ENCODE results near the gene DUS1L. TPM values are rescaled to one million over a fixed set of nuclear protein-coding genes. Genes with fewer than 3 reads are reported as not detected.

The DUS1L gene
- total and polyA plus RNA-seq, 2 experiments from 2014 or later = 66.0 to 122 TPM

DNA sequence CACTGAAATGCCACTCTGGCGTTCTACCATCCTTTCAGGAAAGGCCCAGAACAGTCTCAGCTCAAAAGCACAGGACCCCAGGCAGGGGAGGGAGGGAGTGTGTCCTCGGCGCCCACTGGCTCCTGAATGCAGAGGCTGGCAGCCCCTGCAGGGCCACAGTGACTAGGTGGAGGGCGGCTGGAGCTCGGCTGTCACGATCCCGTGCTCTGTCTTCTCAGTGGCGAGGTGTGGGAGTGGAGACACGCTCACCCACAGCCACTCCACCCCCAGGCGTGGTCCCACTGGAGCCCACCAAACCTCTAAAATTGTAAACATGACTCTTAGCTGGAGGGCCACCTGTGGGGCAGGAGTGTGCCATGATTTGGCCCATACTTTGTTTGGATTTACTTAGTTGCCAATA is 48.8 kb upstream of the DUS1L start (continued):
- TF ChIP-seq, protein P1, sequence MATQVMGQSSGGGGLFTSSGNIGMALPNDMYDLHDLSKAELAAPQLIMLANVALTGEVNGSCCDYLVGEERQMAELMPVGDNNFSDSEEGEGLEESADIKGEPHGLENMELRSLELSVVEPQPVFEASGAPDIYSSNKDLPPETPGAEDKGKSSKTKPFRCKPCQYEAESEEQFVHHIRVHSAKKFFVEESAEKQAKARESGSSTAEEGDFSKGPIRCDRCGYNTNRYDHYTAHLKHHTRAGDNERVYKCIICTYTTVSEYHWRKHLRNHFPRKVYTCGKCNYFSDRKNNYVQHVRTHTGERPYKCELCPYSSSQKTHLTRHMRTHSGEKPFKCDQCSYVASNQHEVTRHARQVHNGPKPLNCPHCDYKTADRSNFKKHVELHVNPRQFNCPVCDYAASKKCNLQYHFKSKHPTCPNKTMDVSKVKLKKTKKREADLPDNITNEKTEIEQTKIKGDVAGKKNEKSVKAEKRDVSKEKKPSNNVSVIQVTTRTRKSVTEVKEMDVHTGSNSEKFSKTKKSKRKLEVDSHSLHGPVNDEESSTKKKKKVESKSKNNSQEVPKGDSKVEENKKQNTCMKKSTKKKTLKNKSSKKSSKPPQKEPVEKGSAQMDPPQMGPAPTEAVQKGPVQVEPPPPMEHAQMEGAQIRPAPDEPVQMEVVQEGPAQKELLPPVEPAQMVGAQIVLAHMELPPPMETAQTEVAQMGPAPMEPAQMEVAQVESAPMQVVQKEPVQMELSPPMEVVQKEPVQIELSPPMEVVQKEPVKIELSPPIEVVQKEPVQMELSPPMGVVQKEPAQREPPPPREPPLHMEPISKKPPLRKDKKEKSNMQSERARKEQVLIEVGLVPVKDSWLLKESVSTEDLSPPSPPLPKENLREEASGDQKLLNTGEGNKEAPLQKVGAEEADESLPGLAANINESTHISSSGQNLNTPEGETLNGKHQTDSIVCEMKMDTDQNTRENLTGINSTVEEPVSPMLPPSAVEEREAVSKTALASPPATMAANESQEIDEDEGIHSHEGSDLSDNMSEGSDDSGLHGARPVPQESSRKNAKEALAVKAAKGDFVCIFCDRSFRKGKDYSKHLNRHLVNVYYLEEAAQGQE (IDR thresholded peaks at IDR 0.05; ENCODE audit: unreplicated experiment) = no peak

DNA sequence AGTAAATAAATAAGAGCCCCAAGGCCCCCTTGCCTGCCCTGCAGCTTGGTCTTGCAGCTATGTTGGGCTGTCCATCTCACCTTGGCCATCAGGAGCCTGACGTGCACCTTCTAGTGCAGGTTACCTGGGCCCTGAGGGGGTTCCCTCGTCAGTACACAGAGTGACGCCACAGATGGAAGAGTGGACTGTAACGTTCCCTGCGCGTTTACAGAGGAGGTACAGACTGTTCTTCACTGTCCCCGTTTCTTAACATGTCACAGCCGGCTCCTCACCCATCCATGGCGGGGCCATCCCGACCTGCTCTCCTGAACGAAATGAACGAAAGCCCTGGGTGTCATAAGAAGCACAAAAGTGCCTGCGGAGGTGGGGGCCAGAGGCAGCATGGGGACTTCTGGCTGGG is 48.3 kb upstream of the DUS1L start:
- no peak for DNase-seq (ENCODE audit: low spot score)
- no peak for ATAC-seq
- H3K27ac ChIP-seq (ENCODE audit: low read depth) = no peak overlapping the region
- no peaks in the 10 kb centered on the region for H3K79me2 ChIP-seq (replicated peaks; ENCODE audit: insufficient read depth)
- H2AFZ ChIP-seq = no peak overlapping the region
- no peak overlapping the region for H3K27ac Mint-ChIP-seq
- H3K4me3 ChIP-seq = no peak overlapping the region
- H3K36me3 Mint-ChIP-seq (ENCODE audit: low read depth) = no peaks in the 10 kb centered on the region; the same call in 2 of the 3 replicates
- H3F3A ChIP-seq (replicated peaks; ENCODE audit: low read depth) = no peaks in the 10 kb centered on the region
- peaks cover 15% of the 10 kb centered on the region for H3K4me1 Mint-ChIP-seq
- peaks cover 18% of the 10 kb centered on the region for H3K27me3 Mint-ChIP-seq (ENCODE audit: insufficient read depth, low read depth, poor library complexity)
- H3K27me3 ChIP-seq (ENCODE audit: insufficient read depth) = 0 out of 2 replicates have a peak, but pooled peaks cover 3% of the 10 kb centered on the region
- H3K36me3 ChIP-seq (ENCODE audit: insufficient read depth) = no peaks in the 10 kb centered on the region
- H3K4me1 ChIP-seq (ENCODE audit: insufficient read depth) = no peaks in the 10 kb centered on the region
- H3K9me2 ChIP-seq (ENCODE audit: insufficient read depth) = no peaks in the 10 kb centered on the region
- no peaks in the 10 kb centered on the region; the same call in 1 of the 2 replicates for H4K20me1 ChIP-seq (replicated peaks; ENCODE audit: insufficient read depth)
- peaks cover under 1% of the 10 kb centered on the region; the same call in 2 of the 3 replicates for H3K9me3 Mint-ChIP-seq
- H3K4me2 ChIP-seq = no peak overlapping the region
- H3K4me3 Mint-ChIP-seq = no peak overlapping the region
- TF ChIP-seq, protein P2, sequence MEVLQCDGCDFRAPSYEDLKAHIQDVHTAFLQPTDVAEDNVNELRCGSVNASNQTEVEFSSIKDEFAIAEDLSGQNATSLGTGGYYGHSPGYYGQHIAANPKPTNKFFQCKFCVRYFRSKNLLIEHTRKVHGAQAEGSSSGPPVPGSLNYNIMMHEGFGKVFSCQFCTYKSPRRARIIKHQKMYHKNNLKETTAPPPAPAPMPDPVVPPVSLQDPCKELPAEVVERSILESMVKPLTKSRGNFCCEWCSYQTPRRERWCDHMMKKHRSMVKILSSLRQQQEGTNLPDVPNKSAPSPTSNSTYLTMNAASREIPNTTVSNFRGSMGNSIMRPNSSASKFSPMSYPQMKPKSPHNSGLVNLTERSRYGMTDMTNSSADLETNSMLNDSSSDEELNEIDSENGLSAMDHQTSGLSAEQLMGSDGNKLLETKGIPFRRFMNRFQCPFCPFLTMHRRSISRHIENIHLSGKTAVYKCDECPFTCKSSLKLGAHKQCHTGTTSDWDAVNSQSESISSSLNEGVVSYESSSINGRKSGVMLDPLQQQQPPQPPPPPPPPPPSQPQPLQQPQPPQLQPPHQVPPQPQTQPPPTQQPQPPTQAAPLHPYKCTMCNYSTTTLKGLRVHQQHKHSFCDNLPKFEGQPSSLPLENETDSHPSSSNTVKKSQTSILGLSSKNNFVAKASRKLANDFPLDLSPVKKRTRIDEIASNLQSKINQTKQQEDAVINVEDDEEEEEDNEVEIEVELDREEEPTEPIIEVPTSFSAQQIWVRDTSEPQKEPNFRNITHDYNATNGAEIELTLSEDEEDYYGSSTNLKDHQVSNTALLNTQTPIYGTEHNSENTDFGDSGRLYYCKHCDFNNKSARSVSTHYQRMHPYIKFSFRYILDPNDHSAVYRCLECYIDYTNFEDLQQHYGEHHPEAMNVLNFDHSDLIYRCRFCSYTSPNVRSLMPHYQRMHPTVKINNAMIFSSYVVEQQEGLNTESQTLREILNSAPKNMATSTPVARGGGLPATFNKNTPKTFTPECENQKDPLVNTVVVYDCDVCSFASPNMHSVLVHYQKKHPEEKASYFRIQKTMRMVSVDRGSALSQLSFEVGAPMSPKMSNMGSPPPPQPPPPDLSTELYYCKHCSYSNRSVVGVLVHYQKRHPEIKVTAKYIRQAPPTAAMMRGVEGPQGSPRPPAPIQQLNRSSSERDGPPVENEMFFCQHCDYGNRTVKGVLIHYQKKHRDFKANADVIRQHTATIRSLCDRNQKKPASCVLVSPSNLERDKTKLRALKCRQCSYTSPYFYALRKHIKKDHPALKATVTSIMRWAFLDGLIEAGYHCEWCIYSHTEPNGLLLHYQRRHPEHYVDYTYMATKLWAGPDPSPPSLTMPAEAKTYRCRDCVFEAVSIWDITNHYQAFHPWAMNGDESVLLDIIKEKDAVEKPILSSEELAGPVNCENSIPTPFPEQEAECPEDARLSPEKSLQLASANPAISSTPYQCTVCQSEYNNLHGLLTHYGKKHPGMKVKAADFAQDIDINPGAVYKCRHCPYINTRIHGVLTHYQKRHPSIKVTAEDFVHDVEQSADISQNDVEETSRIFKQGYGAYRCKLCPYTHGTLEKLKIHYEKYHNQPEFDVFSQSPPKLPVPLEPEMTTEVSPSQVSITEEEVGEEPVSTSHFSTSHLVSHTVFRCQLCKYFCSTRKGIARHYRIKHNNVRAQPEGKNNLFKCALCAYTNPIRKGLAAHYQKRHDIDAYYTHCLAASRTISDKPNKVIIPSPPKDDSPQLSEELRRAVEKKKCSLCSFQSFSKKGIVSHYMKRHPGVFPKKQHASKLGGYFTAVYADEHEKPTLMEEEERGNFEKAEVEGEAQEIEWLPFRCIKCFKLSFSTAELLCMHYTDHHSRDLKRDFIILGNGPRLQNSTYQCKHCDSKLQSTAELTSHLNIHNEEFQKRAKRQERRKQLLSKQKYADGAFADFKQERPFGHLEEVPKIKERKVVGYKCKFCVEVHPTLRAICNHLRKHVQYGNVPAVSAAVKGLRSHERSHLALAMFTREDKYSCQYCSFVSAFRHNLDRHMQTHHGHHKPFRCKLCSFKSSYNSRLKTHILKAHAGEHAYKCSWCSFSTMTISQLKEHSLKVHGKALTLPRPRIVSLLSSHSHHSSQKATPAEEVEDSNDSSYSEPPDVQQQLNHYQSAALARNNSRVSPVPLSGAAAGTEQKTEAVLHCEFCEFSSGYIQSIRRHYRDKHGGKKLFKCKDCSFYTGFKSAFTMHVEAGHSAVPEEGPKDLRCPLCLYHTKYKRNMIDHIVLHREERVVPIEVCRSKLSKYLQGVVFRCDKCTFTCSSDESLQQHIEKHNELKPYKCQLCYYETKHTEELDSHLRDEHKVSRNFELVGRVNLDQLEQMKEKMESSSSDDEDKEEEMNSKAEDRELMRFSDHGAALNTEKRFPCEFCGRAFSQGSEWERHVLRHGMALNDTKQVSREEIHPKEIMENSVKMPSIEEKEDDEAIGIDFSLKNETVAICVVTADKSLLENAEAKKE (CRISPR knock-in tag; IDR thresholded peaks at IDR 0.05) = no peak
- TF ChIP-seq CREB1 (CRISPR knock-in tag; IDR thresholded peaks at IDR 0.05; ENCODE audit: low read depth) = no peak
- TF ChIP-seq POLR2AphosphoS5 (IDR thresholded peaks at IDR 0.05; ENCODE audit: low read depth) = no peak
- TF ChIP-seq NANOG (IDR thresholded peaks at IDR 0.05; ENCODE audit: borderline replicate concordance) = no peak
- TF ChIP-seq, protein P3, sequence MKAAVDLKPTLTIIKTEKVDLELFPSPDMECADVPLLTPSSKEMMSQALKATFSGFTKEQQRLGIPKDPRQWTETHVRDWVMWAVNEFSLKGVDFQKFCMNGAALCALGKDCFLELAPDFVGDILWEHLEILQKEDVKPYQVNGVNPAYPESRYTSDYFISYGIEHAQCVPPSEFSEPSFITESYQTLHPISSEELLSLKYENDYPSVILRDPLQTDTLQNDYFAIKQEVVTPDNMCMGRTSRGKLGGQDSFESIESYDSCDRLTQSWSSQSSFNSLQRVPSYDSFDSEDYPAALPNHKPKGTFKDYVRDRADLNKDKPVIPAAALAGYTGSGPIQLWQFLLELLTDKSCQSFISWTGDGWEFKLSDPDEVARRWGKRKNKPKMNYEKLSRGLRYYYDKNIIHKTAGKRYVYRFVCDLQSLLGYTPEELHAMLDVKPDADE (IDR thresholded peaks at IDR 0.05) = no peak
- TF ChIP-seq, protein P4, sequence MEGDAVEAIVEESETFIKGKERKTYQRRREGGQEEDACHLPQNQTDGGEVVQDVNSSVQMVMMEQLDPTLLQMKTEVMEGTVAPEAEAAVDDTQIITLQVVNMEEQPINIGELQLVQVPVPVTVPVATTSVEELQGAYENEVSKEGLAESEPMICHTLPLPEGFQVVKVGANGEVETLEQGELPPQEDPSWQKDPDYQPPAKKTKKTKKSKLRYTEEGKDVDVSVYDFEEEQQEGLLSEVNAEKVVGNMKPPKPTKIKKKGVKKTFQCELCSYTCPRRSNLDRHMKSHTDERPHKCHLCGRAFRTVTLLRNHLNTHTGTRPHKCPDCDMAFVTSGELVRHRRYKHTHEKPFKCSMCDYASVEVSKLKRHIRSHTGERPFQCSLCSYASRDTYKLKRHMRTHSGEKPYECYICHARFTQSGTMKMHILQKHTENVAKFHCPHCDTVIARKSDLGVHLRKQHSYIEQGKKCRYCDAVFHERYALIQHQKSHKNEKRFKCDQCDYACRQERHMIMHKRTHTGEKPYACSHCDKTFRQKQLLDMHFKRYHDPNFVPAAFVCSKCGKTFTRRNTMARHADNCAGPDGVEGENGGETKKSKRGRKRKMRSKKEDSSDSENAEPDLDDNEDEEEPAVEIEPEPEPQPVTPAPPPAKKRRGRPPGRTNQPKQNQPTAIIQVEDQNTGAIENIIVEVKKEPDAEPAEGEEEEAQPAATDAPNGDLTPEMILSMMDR (conservative IDR thresholded peaks at IDR 0.05; ENCODE audit: low read depth in 2 of 2) = no peak
- no peak for TF ChIP-seq JUNB (IDR thresholded peaks at IDR 0.05; ENCODE audit: unreplicated experiment)
- TF ChIP-seq, protein P1 (IDR thresholded peaks at IDR 0.05; ENCODE audit: unreplicated experiment) = no peak

All from GM23338 (cell line).